ENCODE data around the gene ALPI.

Gene ALPI

DNA sequence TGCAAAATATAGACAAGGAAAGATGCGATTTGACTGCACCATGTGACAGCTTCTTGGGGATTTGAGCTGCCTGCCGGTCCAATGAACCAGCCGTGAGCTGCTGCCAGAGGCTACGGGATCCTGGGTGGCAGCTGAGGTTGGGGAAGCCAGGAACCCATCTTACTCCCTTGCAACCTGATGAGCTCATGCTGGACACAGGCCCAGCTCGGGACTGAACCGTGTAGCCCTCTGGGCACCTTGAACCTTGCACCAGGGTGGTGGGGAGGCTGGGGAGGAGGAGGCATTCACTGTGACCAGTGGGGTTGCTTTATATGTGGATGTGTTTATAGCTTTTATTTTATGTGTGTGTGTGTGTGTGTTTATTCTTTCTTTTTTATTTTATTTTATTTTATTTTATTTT is 9.1 kb downstream of the ALPI start:
- no peak for DNase-seq

DNA sequence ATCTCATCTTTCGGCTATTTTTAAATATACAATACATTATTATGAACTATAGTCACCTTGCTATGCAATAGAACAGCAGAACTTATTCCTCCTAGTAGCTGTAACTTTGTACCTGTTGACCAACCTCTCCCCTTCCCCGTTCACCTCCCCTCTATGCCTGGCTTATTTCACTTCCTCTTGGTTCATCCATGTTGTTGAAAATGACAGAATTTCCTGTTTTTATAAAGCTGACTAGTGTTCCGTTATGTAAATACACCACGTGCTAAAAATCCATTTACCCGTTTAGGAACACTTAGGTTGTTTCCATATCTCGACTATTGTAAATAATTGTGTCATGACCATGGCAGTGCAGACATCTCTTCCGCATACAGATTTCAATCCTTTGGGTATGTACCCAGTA is 10.3 kb downstream of the ALPI start:
- DNase-seq, result no peak

GRCh38 chr2:232473467-232473890 is 17.5 kb downstream of the ALPI start:
- peak; percentile 82 for DNase-seq

DNA sequence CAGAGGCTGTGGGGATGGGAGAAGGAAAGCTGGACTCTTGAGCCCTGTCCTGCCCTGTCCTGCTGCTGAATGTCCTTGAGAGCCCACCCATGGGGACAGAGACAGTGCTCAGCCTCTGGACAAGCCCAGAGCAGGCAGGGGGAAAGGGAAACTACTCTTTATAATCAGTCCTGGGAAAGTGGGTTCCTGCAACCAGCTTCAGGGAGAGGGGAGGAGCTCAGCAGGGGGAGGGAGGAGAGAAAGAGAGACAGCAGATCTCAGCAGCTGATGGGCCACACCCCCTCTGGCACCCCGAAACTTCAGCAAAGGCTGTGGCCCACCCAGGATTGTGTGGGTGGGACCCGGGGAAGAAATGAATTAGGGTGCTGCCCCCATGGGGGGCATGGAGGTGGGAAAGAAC is 20.1 kb downstream of the ALPI start:
- DNase-seq, result no peak

GRCh38 chr2:232476791-232477190 is 20.8 kb downstream of the ALPI start:
- DNase-seq, result no peak

- DNase-seq, result no peak
Measured at GRCh38 chr2:232477751-232478510, 22.0 kb downstream of the ALPI start.

- DNase-seq, result no peak
Measured at GRCh38 chr2:232478571-232479340, 22.8 kb downstream of the ALPI start.

- no peak for DNase-seq
Measured at GRCh38 chr2:232479341-232480200, 23.6 kb downstream of the ALPI start.

DNA sequence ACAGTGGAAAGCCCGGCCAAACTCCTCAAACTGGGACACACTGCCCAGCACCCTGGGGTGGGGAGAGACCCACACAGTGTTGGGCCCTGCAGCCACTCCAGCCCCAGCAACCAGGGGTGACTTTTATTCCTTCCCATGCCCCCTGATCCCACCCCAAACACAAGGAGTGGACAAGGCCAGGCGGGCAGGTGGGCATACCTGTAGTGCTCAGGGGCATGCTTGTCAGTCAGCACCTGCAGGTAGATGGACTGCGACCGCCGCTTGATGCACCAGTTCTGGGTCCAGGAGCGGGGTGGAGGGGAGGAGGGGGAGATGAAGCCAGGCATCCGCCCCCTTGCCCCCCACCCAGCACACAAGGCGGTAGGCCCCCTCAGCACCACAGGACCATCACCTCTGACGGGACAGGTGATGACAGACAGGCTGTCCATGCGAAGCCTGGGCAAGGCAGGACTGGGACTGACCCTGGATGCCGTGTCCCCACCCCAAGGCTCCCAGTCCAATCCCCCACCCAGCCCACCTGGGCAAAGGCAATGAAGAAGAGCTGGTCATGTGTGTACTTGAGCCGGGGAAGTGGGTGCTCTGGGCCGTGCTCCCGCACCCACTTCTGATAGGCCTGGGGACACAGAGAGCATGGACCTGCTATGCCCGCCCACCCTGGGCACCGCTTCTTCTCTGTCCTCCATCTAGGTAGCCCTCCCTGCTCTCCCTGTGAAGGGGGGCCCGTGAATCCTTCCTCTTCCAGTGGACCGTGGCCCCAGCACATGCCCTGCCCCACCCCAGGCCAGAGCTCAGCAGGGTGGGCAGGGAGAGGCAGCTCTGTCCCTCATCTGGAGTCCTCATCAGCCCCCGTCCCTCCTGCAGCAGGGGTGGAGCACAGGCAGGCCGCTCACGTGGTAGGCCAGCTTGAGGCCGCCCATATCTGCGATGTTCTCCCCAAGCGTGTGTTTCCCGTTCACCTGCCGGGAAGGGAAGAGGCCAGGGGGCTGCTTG is 24.5 kb downstream of the ALPI start:
- no peak for DNase-seq

DNA sequence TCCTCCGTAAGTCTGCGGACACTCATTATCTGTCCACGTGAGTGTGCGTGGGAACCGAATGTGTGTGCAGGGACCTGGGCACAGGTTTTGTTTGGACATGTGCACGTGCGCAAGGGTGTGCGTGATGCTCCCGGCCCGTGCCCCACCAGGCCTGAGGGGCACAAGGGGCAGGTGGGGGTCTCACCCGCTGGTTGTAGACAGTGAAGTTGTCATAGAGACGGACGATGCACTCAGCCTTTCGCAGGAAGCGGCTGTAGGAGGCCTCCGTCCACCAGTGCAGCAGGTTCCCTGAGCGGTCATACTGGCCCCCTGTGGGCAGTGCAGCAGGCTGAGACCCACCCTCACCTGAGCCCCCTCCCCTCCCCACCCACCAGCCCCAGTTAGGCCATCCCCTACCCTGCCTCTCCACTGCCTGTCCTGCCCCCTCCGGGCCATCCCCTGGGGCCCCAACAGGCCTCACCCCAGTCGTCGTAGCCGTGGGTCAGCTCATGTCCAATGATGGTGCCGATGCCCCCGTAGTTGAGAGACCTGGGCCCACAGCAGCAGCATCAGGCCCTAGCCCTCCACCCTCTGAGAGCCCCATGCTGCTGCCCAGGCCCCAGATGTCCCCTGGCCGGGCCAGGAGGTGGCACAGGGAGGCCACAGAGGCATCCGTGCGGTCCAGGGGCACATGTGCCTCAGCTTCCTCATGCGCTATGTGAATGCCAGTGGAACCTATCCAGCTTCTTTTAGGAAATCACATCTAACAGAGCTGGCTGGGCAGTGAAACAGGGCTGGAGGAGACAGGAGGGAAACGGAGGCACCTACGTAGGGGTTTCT is 25.6 kb downstream of the ALPI start:
- no peak for DNase-seq

DNA sequence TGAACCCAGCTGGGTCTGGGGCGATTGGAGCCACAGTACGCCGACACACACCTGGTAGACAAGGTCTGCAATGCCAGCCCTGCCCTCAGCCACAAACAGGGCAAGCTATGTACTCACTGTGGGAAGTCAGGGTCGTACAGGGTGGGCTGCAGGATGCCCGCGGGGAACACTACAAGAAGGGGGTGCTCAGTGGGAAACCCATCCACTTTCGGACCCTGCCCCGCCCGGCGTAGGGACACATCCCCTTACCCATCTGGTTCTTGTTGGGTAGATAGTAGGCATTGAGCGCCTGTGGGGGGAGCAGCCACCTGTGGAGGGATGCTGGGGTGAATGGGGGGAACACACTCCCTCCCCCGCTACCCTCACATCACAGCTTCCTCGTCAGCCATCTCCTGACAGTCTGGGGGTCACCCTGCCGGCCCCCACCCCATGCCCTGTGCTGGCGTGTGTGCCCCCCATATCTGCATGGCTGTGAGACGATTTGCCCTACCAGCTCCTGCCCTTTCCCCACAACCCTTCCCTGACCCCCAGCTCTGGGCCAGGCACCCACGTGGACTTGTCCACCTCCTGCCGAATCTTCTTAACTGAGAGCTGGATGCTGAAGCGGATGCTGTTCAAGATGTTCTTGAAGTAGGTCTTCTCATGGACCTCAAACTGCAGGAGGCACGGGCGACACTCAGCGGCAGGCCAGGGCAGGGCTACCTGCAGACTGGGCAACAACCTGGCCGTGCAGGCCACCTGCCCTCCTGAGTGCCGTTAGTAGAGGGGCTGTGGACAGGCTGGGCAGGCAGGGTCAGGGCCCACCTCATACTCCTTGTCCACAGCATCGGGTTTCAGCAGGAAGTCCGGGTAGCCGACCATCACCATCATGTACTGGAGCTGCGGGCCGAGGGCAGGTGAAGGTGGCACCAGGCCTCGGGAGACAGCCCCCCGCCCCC is 26.6 kb downstream of the ALPI start:
- DNase-seq, result no peak

DNA sequence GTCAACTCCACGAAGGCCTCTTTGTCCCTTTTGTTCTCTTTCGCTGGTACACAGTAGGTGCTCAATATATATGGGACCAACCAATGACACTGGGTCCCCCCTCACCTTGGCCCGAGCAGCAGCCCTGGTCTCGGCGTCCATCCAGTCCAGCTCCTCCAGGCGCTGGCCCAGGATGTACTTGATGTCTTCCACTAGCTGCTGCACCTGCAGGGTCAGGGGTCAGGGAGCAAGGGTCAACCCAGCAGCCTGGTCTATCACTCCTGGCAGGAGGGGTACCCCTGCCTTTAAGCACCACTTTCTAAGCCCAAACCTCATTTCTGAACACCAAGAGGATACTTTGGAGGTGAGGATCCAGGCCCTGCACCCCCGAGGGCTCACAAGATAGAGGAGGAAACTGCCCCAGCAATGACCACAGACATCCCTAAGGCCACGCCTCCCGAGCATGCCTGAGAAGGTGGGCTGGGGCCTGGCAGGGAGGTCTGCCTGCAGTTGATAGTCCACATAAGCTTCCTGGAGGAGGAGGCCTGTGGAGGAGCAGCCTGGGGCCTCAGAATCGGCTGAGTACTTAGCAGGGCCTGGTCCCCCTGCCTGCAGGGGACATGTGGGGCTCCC is 27.5 kb downstream of the ALPI start:
- no peak for DNase-seq

DNA sequence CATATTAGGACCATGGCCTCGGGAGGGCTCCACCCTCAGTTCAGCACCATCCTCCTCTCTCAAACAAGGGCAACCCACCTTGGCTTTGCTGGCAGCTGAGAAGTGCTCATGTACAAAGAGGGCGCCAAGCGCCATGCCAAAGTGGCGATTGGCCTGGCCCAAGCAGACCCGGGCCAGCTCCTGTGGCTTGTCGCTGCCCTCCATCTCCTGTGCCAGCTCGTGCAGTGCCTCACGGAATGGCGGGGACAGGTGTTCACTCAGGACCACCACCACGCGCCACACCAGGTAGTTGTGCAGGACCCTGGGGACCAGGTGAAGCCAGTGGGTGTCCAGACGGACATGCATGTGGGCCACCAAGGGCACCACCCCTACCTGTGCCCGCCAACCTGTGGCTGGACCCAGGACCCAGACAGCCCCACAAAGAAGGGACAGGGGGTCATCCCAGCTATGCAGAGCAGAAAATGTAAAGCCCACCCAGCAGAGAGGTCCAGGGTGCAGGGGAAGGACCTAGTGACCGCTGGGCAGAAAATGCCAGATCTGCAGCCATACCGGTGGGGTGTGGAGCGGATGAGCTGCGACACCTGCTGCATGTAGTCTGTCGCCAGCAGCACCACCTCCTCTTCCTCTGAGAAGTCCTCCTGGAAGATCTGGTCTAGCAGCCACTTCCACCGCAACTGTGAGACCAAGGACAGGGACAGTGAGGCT is 28.1 kb downstream of the ALPI start:
- no peak for DNase-seq

DNA sequence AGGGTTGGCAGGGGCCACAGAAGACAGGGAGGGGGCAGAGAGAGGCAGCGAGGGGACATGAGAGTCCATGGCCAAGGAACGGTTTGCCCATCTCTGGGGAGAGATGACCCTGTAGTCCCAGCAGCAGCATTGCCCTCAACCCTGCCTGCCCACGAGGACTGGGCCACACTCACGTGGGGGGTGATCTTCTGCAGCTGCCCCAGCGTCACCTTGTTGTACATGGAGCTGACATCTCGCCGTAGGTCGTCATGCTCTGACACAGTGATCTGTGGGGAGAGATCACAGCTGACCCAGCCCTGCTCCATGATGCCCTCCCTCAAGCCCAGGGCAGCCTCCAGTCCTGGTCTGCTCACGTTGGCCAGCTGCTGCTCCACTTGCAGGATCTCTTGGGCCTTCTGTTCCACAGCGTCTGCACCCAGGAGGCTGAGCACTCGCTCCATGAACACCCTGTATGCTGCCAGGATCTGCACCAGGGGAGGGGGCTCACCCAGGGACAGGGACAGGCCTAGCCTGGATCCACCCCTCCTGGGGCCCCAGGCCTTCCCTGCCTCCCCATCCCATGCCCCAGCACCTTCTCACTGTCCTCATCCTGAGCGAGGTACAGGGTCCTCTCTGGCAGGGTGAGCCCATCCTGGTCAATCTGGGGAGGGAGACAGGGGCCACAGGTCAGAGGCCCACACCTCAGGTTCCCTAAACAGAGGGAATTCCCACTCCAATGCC is 28.8 kb downstream of the ALPI start:
- DNase-seq, result no peak

GRCh38 chr2:232485348-232485756 is 29.4 kb downstream of the ALPI start:
- no peak for DNase-seq

- peak; percentile 70 for DNase-seq
Measured at GRCh38 chr2:232485757-232486557, 30.0 kb downstream of the ALPI start.

Data from eye (tissue), 1 donor.